UCSD-AML1 (cell line): ENCODE measurements around the gene HIC1.

Experiments used
- DNase-seq: peaks from one replicate; lab custom pipeline; 2025; ENCODE audit not compliant: unreplicated experiment; lab: John Stamatoyannopoulos, UW

The HIC1 gene

DNA sequence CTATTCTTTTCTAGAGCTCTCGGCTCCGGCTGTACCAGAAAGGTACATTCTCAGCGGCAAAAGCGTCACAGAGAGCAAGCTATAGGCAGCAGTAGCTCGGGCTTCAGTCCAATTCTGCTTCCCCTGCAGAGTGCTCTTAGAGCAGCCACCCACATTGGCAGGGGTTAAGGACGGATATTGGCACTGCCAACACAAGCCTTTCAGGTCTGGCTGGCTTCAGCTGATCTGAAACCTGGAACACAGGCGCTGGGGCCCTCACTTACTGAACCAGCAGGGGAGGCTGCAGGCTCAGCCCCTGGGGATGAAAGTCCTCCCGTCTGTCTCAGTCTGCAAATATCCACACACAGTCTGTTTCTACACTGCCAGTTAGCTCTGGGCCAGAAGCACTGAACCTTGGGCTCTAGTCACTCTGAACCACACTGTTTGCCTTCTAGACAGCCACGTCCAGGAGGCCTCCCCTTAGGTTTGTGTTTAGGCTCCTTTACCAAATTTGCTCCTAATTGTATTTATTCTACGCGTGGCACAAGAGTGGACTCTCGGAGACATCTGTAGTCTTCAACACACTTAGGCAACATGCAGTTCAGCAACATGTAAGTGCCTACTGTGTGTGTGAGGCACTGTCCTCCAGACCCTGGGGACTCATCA lies 40.1 kb downstream of the HIC1 start:
- peak; percentile 50 for DNase-seq

DNA sequence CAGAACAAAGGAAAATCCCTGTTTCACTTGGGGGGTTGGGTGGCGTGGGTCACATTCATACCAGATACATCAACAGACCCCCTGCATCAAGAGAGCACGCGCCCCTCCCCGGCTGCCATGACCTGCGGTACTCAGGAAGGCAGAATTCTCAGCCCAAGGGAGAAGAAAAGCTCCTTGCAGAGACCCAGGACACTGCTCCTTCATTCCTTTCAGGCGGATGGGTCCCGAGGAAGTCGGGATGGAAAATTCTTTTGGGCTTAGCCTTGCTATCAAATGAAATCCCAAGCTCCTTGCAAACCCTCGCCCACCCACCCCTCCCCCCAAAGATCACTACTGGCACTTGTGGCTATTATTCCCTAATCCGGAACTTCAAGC lies 40.6 kb downstream of the HIC1 start:
- DNase-seq = no peak

DNA sequence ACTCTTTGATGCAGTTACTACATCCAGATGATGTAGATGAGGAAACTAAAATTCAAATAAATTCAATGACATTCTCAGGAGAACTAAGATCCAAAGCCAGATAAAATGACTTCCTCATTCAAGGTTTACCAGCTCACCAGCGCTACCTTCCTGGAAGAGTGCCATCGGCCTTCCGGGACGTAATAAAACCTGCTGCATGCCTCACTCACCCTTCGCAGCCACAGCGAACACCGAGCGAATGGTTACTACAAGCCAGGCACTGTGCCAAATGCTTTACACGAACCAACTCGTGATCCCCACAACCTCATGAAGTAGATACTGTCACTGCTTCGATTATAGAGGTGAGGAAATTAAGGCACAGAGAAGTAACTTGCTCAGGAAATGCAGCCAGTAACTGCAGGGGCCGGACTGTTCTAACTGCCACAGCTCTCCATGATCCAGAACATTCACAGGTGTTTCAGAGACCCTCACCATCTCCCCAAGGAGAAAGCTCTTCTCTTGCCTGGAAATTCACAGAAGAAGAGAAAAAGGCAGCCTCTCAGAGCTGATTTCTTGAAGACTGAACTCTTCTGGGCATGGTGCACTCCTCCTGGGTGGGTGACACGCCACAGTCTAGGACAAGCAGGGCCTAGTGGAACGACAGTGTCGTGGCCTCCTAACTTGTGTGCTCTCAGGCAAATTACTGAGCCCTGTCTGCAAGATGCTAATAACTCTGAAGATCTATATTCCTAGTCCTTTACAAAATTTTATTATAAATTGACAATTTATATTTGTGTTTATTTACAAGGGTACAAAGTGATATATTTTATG lies 46.8 kb downstream of the HIC1 start:
- peak; percentile 53 for DNase-seq

DNA sequence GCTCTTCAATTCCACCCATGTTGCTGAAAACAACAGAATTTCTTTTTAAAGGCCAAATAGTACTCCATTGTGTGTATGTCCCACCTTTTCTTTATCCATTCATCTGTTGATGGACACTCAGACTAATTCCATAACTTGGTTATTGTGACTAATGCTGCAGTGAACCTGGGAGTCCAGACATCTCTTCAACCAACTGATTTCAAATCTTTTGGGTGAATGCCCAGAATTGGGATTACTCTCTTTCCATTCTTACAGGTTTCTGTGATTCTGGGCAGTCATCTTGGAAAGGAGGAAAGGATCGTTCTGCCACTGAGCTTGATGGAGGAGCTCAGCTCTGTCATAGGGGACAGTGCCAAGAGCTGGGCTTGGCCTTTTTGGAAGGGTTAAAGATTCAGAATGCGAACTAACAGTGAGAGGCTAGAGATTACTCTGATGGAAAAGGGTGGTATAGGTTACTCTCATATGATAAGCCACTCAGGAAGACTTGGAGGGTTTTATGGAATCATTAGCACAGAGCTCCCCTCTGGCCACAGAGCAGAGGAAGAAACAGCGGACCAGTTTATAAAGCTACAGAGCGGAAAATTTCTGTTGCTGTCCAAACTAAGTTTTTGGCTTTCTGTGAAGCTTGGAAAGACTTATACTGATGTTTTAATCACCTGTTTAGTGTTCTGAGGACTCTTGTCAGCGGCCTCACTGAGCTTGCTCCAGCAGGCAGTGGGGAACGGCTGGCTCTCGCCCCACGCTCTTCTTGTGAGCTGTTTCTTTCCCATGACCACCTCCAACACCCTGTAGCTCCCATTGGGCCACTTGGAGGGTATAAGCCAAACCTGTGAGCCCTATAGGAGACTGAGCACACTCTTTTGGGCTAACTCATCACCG lies 48.3 kb downstream of the HIC1 start:
- no peak for DNase-seq

DNA sequence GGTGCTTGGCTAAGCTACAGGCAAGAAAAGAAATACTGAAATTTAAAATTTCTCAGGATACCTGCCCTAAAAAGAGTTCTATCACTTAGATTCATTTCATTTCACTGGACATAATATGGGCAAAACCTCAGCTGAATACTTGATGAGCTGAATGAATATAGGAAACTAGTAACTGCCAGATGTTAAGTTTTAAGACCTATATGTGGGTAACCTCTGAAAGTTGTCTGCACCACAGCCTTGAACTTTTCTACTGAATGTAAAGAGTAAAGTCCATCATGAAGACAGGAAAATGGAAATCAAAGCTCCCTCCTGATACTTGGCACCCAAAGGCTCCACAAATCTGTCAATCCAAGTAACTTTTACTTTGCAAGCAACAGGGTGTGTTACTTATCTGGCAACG lies 50.8 kb downstream of the HIC1 start:
- no peak for DNase-seq

DNA sequence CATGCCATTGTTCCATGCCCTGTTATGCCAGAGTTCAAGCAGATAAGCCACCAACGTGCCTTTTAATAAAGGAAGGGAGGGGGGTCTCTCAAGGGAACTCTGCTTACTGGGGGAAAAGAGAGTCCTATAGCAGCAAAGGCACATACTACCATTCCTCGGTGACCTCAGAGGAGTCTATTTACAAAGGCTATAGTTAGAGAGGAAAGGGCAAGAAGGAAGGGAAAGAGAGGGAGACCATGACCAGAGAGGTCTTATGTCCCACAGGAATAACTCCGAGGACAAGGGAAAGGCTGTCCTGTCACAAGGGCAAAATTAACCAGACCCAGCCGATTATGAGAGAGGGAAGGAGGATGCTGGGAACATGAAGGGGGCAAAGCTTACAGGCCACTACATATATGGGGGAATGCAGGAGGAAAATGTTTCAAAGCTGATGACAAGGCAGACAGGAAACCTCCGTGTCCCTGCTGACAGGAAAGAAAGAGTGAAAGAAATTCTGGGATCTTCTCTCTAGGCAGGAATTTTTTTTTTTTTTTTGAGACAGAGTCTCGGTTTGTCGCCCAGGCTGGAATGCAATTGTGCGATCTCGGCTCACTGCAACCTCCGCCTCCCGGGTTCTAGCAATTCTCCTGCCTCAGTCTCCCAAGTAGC lies 51.5 kb downstream of the HIC1 start:
- no peak for DNase-seq

DNA sequence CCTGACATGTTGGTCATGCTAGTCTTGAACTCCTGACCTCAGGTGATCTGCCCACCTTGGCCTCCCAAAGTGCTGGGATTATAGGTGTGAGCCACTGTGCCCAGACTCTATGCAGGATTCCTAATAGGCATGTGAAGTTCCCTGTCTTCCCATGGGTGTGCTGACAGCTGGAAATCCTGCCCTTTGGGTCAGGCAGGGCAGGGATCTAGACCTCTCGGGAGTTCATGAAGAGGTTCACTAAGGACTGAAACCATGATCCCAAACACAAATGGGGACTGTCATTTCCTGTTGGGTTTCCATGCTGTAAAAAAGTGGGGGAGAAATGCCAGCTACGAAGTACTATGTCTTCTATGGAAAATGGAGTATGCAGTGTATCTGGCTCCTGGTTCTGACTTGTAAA lies 52.1 kb downstream of the HIC1 start:
- no peak for DNase-seq

DNA sequence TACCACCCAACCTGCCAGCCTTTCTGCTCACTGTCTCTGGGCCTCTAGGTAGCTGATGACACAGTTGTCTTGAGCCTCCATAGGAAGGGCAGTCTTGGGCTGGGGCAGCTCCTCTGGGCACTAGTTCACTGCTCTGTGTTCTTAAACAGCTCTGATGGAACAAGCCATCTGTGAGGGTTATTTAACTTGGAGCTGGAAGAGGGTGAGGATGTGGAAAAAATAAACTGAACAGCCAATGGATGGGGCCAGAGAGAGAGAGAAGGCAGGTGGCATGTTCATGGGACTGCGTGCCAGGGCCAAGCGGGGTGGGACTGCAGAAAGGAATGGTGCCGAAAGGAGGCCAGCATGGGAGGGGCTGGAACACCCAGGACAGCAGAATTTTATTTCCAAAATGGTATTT lies 52.6 kb downstream of the HIC1 start:
- no peak for DNase-seq

DNA sequence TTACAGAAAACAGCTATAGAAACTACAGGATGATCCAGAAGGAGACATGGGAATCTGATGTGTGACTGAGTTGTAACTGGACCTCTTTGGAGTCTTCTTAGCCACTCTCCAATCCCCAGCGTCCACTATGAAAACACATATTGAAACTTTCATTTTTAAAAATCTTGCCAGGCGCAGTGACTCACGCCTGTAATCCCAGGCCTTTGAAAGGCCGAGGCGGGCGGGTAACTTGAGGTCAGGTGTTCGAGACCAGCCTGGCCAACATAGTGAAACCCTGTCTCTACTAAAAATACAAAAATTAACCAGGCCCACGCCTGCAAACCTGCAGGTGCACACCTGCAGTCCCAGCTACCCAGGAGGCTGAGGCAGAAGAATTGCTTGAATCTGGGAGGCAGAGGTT lies 53.3 kb downstream of the HIC1 start:
- DNase-seq = no peak

DNA sequence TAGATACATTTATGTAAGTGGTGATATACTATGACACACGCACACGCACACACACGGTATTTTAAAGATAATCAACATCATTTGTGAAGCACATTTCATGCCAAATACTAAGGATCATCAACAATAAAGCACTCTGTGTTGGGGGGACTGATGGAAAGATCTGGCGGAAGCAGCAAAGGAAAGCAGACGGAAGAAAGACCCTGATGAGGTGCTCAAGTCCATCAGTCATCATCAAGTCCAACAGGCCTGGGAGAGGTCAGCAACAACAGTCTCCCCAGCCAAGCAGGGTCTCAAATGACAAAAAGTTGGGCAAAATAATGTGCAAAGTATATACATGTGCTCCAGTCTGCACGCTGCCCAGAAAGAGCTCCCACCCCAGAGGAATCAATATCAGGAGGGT lies 55.5 kb downstream of the HIC1 start:
- DNase-seq = no peak

DNA sequence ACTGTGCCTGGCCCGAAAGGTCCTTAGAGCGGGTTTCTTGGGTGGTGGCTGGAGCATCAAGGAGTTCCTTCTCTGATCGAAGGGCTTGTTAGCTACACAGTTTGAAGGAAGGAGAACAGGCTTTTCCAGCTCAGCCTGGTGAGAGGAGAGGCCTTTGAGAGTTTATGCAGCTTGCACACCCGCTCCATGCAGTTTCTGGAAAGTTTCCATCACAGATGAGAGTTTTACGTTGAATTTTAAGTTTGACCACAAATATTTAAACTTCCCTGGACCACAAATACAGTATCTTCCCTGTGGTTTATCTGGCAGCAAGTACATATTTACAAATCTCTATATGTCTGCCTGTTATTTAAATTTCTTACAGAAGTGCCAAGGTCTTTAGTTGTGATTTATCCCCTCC lies 56.8 kb downstream of the HIC1 start:
- no peak for DNase-seq
